ENCODE measurements around the gene TEAD2.
"Not testable (repeated sequence)": the region's sequence is repeated elsewhere in the genome, so short reads cannot be mapped to it uniquely, and the experiment has no call there.

The TEAD2 gene

GRCh38 chr19:49347191-49347590 is 15.0 kb downstream of the TEAD2 start:
- DNase-seq: no peak

- no peak for DNase-seq
Observed at GRCh38 chr19:49344505-49345423, 17.5 kb downstream of the TEAD2 start.

- DNase-seq: no peak
Observed at GRCh38 chr19:49343123-49343522, 19.1 kb downstream of the TEAD2 start.

GRCh38 chr19:49342291-49342721 is 19.9 kb downstream of the TEAD2 start:
- DNase-seq: no peak

- no peak for DNase-seq
Observed at GRCh38 chr19:49340865-49341718, 21.1 kb downstream of the TEAD2 start.

- no peak for DNase-seq
Observed at GRCh38 chr19:49340069-49340864, 21.9 kb downstream of the TEAD2 start.

GRCh38 chr19:49339301-49340068 is 22.7 kb downstream of the TEAD2 start:
- DNase-seq: no peak

GRCh38 chr19:49338691-49339300 is 23.4 kb downstream of the TEAD2 start:
- no peak for DNase-seq

- no peak for DNase-seq
Observed at GRCh38 chr19:49338023-49338677, 24.1 kb downstream of the TEAD2 start.

GRCh38 chr19:49337267-49338022 is 24.8 kb downstream of the TEAD2 start:
- no peak for DNase-seq

- no peak for DNase-seq
Observed at GRCh38 chr19:49336482-49337266, 25.5 kb downstream of the TEAD2 start.

GRCh38 chr19:49335784-49336481 is 26.3 kb downstream of the TEAD2 start:
- DNase-seq: no peak

- peak; percentile 35 to 42 for DNase-seq
Observed at GRCh38 chr19:49335071-49335783, 27.0 kb downstream of the TEAD2 start, which contains the start of gene CD37. TSS of gene CD37 (plus strand) at chr19:49335406. CDS start at chr19:49335541, 135 bp downstream.

GRCh38 chr19:49333811-49334288 is 28.4 kb downstream of the TEAD2 start:
- peak; percentile 62 to 76 for DNase-seq

GRCh38 chr19:49333418-49333805 is 28.8 kb downstream of the TEAD2 start:
- DNase-seq: no peak

GRCh38 chr19:49332691-49333417 is 29.4 kb downstream of the TEAD2 start:
- not testable (repeated sequence) for DNase-seq

- peak; percentile 35 to 70 for DNase-seq
Observed at GRCh38 chr19:49331616-49332055, 30.6 kb downstream of the TEAD2 start.

Measured in stimulated activated CD4-positive, alpha-beta T cell treated with anti-CD3 and anti-CD28 coated beads, Interleukin-4, amount 100 ng/mL, for 4 hours (primary cell).